Activated gamma-delta T cell treated with Interleukin-2 at 50 U/mL for 16 hours (primary cell): ENCODE results near the gene GALR1.
"Not testable (repeated sequence)": the region's sequence is repeated elsewhere in the genome, so short reads cannot be mapped to it uniquely, and the experiment has no call there.

Experiments used
- DNase-seq: peaks from one replicate; pipeline ENCODE4 v3.0.0-alpha.2; 2020

Gene GALR1

GRCh38 chr18:77250926-77251729 lies 1.5 kb downstream of the GALR1 start:
- DNase-seq, result no peak

GRCh38 chr18:77251730-77252050 lies 2.0 kb downstream of the GALR1 start:
- DNase-seq, result no peak

DNA sequence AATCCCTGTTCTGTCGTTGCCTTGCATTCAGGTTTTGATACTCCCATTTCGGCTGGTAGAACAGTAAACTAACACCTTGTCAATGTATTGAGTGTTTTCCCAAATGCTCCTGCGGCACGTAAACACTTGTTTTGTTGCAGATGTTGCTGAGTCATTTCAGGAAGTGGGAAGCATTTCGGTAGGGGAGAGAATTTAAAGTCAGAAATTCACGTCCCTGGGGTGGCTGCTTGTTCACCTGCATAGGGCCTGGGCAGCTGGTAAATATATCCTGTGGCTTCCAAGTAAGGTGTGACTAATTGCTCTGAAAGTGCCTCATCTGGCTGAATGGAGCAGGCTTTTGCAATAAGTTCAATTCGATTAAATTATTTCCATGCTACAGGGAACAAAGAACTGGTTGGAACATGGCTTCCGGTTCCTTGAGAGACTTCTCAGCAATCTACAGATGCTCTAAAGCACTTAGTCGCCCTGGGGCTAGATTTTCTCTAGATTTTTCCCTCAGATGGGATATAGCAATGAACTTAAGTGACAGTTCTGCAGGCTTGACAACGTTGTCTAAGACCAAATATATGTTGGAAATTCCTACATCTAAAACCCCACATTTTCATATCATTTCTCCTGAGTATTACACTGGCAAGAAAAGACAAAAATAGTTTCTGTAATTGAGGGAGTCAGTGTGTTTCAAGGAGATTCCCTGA lies 5.2 kb downstream of the GALR1 start:
- no peak for DNase-seq

DNA sequence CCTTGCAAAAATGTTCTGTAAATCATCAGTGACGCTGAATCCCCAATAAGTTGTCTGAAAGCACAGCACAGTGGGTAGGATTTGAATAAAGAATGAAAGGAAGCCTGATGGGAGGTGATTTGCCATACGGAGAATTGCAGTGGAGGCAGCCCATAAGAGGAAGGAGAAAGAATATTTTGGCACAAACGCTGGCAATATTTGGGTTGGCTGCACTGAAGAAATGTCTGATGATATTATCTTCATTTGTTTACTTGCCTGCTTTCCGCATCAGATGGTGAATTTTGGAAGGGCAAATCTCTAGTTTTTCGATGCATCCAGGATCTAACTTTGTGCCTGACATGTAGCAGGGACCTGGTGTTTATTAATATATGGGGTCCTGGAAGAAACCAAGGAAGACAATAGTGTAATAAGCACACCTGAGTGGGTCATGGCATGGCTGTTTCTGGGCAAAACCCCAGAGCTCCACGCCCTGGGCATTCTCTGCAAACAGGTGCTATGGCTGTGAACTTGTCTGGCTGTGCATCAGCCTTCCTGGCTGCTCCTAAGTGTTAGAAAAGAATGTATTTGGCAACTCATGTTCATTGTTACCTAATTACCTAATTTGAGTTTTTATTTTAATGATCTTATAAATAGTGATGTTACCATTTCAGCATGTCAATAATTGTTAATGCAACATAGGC lies 5.9 kb downstream of the GALR1 start:
- no peak for DNase-seq

- DNase-seq, result no peak
Measured at GRCh38 chr18:77262643-77263465, 13.2 kb downstream of the GALR1 start.

DNA sequence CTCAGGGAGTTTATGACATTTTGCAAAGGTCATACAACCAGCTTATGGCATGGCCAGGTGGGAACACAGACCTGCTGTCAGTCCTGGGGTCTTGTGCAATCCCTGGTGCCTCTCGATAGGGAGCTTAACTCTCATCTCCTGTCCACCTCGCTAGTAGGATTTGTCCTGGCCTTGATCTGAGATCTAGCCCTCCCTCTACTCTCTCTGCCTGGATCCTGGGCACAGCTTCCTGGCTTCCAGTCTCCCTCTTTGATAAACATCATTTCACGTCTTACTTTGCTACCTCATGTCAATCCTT lies 13.8 kb downstream of the GALR1 start:
- no peak for DNase-seq

GRCh38 chr18:77267969-77268368 lies 18.3 kb downstream of the GALR1 start:
- DNase-seq, result no peak

DNA sequence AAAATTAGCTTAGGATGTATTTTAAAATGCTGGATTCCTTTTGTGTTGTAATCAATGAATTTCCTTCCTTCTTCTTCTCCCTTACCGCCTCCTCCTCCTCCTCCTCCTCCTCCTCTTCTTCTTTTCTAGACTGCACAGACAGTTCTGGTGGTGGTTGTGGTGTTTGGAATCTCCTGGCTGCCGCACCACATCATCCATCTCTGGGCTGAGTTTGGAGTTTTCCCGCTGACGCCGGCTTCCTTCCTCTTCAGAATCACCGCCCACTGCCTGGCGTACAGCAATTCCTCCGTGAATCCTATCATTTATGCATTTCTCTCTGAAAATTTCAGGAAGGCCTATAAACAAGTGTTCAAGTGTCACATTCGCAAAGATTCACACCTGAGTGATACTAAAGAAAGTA lies 18.8 kb downstream of the GALR1 start:
- no peak for DNase-seq

- DNase-seq, result no peak
Measured at GRCh38 chr18:77271576-77272481, 22.2 kb downstream of the GALR1 start.

GRCh38 chr18:77290841-77291240 lies 41.2 kb downstream of the GALR1 start:
- not testable (repeated sequence) for DNase-seq

GRCh38 chr18:77298172-77298571 lies 48.5 kb downstream of the GALR1 start:
- no peak for DNase-seq

DNA sequence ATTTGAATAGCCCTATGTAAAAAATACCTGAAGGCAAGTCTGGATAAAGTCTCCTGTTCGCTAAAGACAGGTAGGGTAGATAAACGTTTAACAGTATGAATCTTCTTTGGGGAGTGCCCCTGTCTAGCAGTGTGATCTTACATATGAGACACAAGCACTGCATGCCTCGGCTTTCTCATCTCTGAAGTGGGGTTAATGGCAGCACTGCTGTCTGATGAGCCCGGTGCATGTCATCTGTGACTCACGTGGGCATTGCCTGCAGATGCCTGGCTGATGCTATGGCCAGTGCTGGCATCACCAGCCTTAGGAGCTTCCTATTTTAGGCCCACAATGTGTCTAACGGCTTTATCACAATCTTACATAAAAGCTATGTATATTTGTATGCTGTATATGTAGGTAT lies 50.1 kb downstream of the GALR1 start:
- no peak for DNase-seq

- no peak for DNase-seq
Measured at GRCh38 chr18:77300579-77300978, 50.9 kb downstream of the GALR1 start.

DNA sequence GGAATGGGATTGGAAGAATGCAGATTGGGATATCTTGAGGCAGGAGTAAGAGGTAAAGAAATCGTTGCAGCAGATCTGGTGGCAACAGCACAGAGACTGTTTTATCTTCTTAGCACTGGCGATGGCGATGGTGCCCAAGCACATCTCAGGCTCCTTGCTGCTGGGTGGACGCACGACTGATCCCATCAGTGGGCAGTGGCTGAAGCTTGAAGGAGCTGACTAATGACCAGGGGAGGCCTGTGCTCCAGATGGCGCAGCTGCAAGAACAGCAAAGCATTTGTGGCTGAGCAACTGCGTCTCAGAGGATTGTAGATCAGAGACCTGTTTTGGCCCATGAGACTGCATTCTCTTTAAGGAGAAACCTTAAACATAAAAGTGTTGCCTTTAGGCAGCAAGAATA lies 54.6 kb downstream of the GALR1 start:
- DNase-seq, result no peak

DNA sequence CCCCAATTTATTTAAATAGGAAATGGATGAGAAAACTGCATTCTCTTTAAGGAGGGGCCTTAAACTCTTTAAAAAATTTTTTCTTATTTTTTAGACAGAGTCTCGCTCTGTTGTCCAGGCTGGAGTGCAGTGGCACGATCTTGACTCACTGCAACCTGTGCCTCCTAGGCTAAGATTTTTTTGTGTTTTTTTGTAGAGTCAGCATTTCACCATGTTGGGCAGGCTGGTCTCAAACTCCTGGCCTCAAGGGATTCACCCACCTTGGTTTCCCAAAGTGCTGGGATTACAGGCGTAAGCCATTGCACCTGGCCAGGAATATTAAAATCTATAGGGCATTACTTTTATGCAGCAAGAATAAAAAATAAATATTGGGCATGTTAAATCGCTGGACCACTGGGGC lies 56.0 kb downstream of the GALR1 start:
- DNase-seq, result no peak

DNA sequence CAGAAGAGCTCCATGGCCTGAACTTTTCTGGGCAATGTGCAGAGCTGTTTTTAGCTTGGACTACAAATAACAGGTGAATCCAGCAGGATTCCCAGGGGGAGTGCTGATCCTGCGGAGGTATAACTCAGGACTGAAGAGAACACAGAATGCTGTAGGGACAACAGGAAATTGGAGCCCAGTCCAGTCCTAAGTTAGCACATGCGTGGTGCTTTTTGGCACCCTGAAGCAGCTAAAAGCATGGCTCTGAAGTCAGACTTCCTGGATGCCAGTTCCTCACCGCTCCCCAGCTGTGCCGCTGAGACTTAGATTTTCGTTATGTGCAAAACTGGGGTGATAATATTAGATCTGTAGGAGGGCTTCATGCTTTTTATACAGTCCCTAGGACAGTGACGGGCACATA lies 58.6 kb downstream of the GALR1 start:
- DNase-seq, result no peak

DNA sequence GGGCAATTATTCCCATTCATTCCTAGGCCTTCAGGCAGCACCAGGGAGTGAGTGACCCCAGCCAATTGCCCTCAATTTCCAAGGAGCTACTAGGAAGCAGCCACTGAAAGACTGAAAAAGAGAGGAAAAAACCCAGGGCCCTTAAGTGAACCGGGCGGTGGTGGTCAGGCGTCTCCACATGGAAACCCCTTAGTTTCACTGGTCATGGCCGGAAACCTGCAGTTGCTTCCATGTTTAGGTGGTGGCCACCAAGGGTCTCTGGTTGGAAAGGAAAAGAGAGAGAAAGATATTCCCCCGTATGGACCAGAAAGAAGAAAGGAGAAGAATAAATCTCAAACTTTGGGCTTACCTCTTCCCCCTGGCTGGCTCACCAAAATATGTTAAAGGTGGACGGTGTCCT lies 64.9 kb downstream of the GALR1 start:
- DNase-seq, result no peak

- no peak for DNase-seq
Measured at GRCh38 chr18:77314952-77315351, 65.3 kb downstream of the GALR1 start.

GRCh38 chr18:77316008-77316407 lies 66.4 kb downstream of the GALR1 start:
- DNase-seq, result no peak

DNA sequence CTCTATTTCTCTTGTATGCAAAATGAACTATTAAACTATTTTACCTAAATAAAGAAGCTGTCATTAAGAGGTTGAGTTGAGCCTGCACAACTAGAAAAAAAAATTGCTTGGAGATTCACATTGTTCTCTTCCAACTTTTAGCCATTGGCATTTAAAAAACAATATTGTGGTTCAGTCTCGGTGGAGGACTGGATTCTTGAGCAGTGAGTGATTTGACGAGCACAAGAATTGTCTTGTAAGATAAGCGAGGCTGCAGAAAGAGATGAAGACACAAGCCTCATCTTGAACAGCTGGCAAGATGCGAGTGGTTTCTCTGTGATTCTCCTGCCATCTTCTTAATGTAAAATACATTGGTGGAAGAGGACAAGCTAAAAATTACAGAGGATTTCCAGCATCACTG lies 67.0 kb downstream of the GALR1 start:
- no peak for DNase-seq

GRCh38 chr18:77320971-77321559 lies 71.4 kb downstream of the GALR1 start:
- DNase-seq, result no peak
